K562 (cell line): ENCODE measurements around the gene ALG14.

ENCODE experiments used
- CBFA2T3 ChIP-seq: fragments of 450-650 bp; IDR thresholded peaks from 2 replicates; pipeline ENCODE4 v1.6.1; 2017
- CBX8 ChIP-seq: fragments of 200-600 bp; sonication (generic); IDR thresholded peaks from 2 replicates; pipeline ENCODE4 v1.6.1; 2012; ENCODE audit warnings: borderline replicate concordance, mixed run types, low read depth, mild to moderate bottlenecking, moderate library complexity, mixed read lengths, low read length, control low read depth, inconsistent platforms; ENCODE audit not compliant: poor library complexity, severe bottlenecking; ENCODE audit errors: extremely low read depth
- FOXM1 ChIP-seq, 2 experiments: fragments of 450-650 bp in 1 of 2; sonication (generic) in 1 of 2; formaldehyde crosslinking in 1 of 2; IDR thresholded peaks; 2 replicates each; pipeline versions ENCODE4 v1.6.1 to v1.9.0; 2017 to 2022; ENCODE audit warnings: low read depth in 2 of 2, mild to moderate bottlenecking in 2 of 2, missing genetic modification reagents in 1 of 2, moderate library complexity in 1 of 2
- FOXP4 ChIP-seq: sonication (generic); formaldehyde crosslinking; IDR thresholded peaks from 2 replicates; pipeline ENCODE4 v1.8.0; 2022; ENCODE audit warnings: mild to moderate bottlenecking, missing genetic modification reagents, borderline replicate concordance
- NRF1 ChIP-seq, 2 experiments: fragments of 450-650 bp; IDR thresholded peaks in 1 of 2; conservative IDR thresholded peaks in 1 of 2; 2 replicates each; pipeline ENCODE4 v1.6.1; 2014; ENCODE audit warnings: mild to moderate bottlenecking in 2 of 2
- POLR2A ChIP-seq: fragments of 450-650 bp; conservative IDR thresholded peaks from 2 replicates; pipeline ENCODE4 v1.6.1; 2016
- TAF1 ChIP-seq: IDR thresholded peaks from 2 replicates; pipeline ENCODE4 v1.6.1; 2011; ENCODE audit warnings: mild to moderate bottlenecking, low read length, moderate library complexity; ENCODE audit not compliant: insufficient read depth, control insufficient read depth, severe bottlenecking; ENCODE audit errors: extremely low read depth
- TRIM24 ChIP-seq, 2 experiments: fragments of 450-650 bp; IDR thresholded peaks; 2 replicates each; pipeline ENCODE4 v1.6.1; 2016
- USF2 ChIP-seq: sonication (generic); formaldehyde crosslinking; IDR thresholded peaks from 2 replicates; pipeline ENCODE4 v1.5.0; 2020; ENCODE audit warnings: missing genetic modification reagents
- ZNF384 ChIP-seq: IDR thresholded peaks from 2 replicates; pipeline ENCODE4 v1.6.1; 2012; ENCODE audit warnings: low read depth, low read length, improper control_type of control experiment
- ZNF449 ChIP-seq: fragments of 250-450 bp; sonication (Bioruptor Pico); IDR thresholded peaks from 2 replicates; pipeline ENCODE4 v1.8.0; 2022; ENCODE audit warnings: moderate library complexity, mild to moderate bottlenecking, inconsistent platforms
- TF ChIP-seq, protein P1 (sequence below): fragments of 450-650 bp; formaldehyde crosslinking; IDR thresholded peaks from 2 replicates; pipeline ENCODE4 v1.4.0; 2020; ENCODE audit warnings: mild to moderate bottlenecking, moderate library complexity
- TF ChIP-seq, protein P2 (sequence below), 3 experiments: IDR thresholded peaks in 2 of 3; conservative IDR thresholded peaks in 1 of 3; 2 replicates each; pipeline ENCODE4 v1.5.1; 2011 to 2012; ENCODE audit warnings: low read length in 3 of 3, mild to moderate bottlenecking in 3 of 3, control low read depth in 2 of 3, improper control_type of control experiment in 1 of 3, inconsistent platforms in 1 of 3, low read depth in 1 of 3, mixed read lengths in 1 of 3, moderate library complexity in 1 of 3; ENCODE audit not compliant: insufficient read depth in 2 of 3
- TF ChIP-seq, protein P3 (sequence below): sonication (generic); formaldehyde crosslinking; IDR thresholded peaks from 2 replicates; pipeline ENCODE4 v1.8.1; 2023; ENCODE audit warnings: mild to moderate bottlenecking, missing genetic modification reagents

GRCh38 chr1:95117207-95118066 lies 44.7 kb upstream of the ALG14 start, which contains the start of gene TLCD4:
- TF ChIP-seq, protein P1, sequence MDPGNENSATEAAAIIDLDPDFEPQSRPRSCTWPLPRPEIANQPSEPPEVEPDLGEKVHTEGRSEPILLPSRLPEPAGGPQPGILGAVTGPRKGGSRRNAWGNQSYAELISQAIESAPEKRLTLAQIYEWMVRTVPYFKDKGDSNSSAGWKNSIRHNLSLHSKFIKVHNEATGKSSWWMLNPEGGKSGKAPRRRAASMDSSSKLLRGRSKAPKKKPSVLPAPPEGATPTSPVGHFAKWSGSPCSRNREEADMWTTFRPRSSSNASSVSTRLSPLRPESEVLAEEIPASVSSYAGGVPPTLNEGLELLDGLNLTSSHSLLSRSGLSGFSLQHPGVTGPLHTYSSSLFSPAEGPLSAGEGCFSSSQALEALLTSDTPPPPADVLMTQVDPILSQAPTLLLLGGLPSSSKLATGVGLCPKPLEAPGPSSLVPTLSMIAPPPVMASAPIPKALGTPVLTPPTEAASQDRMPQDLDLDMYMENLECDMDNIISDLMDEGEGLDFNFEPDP (CRISPR knock-in tag) = no peak
- TF ChIP-seq CBFA2T3 = no peak
- peak; percentile 34 for TF ChIP-seq TAF1
- TF ChIP-seq NRF1 (conservative IDR thresholded peaks at IDR 0.05 in 1 of 2, IDR thresholded peaks at IDR 0.05 in 1 of 2) = peak; percentile 36 to 50; a peak in 2 of 4 replicates
- no peak for TF ChIP-seq ZNF449
- TF ChIP-seq CBX8 = no peak
- TF ChIP-seq, protein P2, sequence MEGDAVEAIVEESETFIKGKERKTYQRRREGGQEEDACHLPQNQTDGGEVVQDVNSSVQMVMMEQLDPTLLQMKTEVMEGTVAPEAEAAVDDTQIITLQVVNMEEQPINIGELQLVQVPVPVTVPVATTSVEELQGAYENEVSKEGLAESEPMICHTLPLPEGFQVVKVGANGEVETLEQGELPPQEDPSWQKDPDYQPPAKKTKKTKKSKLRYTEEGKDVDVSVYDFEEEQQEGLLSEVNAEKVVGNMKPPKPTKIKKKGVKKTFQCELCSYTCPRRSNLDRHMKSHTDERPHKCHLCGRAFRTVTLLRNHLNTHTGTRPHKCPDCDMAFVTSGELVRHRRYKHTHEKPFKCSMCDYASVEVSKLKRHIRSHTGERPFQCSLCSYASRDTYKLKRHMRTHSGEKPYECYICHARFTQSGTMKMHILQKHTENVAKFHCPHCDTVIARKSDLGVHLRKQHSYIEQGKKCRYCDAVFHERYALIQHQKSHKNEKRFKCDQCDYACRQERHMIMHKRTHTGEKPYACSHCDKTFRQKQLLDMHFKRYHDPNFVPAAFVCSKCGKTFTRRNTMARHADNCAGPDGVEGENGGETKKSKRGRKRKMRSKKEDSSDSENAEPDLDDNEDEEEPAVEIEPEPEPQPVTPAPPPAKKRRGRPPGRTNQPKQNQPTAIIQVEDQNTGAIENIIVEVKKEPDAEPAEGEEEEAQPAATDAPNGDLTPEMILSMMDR (IDR thresholded peaks at IDR 0.05 in 2 of 3, conservative IDR thresholded peaks at IDR 0.05 in 1 of 3; ENCODE audit: insufficient read depth in 2 of 3, low read depth in 1 of 3, low read length in 3 of 3) = peak in 1 of 3 experiments; percentile 0; a peak in 1 of 6 replicates
- TF ChIP-seq, protein P3, sequence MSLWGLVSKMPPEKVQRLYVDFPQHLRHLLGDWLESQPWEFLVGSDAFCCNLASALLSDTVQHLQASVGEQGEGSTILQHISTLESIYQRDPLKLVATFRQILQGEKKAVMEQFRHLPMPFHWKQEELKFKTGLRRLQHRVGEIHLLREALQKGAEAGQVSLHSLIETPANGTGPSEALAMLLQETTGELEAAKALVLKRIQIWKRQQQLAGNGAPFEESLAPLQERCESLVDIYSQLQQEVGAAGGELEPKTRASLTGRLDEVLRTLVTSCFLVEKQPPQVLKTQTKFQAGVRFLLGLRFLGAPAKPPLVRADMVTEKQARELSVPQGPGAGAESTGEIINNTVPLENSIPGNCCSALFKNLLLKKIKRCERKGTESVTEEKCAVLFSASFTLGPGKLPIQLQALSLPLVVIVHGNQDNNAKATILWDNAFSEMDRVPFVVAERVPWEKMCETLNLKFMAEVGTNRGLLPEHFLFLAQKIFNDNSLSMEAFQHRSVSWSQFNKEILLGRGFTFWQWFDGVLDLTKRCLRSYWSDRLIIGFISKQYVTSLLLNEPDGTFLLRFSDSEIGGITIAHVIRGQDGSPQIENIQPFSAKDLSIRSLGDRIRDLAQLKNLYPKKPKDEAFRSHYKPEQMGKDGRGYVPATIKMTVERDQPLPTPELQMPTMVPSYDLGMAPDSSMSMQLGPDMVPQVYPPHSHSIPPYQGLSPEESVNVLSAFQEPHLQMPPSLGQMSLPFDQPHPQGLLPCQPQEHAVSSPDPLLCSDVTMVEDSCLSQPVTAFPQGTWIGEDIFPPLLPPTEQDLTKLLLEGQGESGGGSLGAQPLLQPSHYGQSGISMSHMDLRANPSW (CRISPR knock-in tag) = no peak
- no peak for TF ChIP-seq ZNF384
- TF ChIP-seq FOXP4 (CRISPR knock-in tag) = no peak
- no peak for TF ChIP-seq TRIM24 (IDR thresholded peaks at IDR 0.05)
- TF ChIP-seq FOXM1 (IDR thresholded peaks at IDR 0.05; ENCODE audit: low read depth) = no peak
- TF ChIP-seq FOXM1 (CRISPR knock-in tag; IDR thresholded peaks at IDR 0.05; ENCODE audit: low read depth) = no peak
- TF ChIP-seq POLR2A = peak; percentile 63
- TF ChIP-seq USF2 (CRISPR knock-in tag) = no peak
